Lower leg skin (tissue), 3 donors: ENCODE measurements around the gene NARF.

Experiments used
- CTCF ChIP-seq, 3 donors: fragments of 450-650 bp; IDR thresholded peaks; one replicate each; pipeline ENCODE4 v1.5.1; 2016; ENCODE audit warnings: antibody characterized with exemption in 3 of 3, mild to moderate bottlenecking in 3 of 3, moderate library complexity in 2 of 3
- POLR2A ChIP-seq, 2 donors: fragments of 450-650 bp; IDR thresholded peaks; one replicate each; pipeline ENCODE4 v1.6.1; 2016 to 2017; ENCODE audit warnings: antibody characterized with exemption in 2 of 2, mild to moderate bottlenecking in 1 of 2, moderate library complexity in 1 of 2

GRCh38 chr17:82458885-82459424 is 414 bp downstream of the NARF start:
- TF ChIP-seq CTCF (IDR thresholded peaks at IDR 0.05): no peak
- TF ChIP-seq POLR2A (IDR thresholded peaks at IDR 0.05): no peak
